Neural progenitor cell (in vitro differentiated cells): ENCODE measurements around the gene UCN.

Source experiments
- EZH2 ChIP-seq: fragments of 200-600 bp; sonication (generic); IDR thresholded peaks from 2 replicates; pipeline ENCODE4 v1.6.1; 2017; ENCODE audit warnings: antibody characterized with exemption, mild to moderate bottlenecking, moderate library complexity
- TF ChIP-seq, protein P1 (sequence below): fragments of 200-600 bp; sonication (generic); IDR thresholded peaks from 2 replicates; pipeline ENCODE4 v1.5.1; 2017; ENCODE audit warnings: antibody characterized with exemption, mild to moderate bottlenecking

DNA sequence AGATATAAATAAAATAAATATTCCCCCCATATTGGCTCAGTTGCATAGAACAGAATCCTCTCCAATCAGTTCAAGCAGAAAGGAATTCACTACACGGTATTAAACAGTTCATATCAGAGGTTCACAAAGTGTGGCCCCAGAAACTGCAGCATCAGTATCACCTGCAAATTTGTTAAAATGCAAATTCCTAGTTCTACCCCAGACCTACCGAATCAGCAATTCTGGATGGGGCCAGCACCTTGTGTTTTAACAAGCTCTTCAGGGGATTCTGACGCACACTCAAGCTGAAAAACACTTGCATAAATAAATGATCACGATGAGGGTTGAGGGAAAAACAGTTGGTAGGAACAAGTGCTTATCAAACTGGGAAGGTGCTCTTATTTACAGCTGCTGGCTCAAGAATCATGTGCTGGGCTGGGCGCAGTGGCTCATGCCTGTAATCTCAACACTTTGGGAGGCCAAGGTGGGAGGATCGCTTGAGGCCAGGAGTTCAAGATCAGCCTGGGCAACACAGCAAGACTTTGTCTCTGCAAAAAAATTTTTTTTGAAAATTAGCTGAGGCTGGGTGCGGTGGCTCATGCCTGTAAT is 42.0 kb upstream of the UCN start:
- TF ChIP-seq, protein P1, sequence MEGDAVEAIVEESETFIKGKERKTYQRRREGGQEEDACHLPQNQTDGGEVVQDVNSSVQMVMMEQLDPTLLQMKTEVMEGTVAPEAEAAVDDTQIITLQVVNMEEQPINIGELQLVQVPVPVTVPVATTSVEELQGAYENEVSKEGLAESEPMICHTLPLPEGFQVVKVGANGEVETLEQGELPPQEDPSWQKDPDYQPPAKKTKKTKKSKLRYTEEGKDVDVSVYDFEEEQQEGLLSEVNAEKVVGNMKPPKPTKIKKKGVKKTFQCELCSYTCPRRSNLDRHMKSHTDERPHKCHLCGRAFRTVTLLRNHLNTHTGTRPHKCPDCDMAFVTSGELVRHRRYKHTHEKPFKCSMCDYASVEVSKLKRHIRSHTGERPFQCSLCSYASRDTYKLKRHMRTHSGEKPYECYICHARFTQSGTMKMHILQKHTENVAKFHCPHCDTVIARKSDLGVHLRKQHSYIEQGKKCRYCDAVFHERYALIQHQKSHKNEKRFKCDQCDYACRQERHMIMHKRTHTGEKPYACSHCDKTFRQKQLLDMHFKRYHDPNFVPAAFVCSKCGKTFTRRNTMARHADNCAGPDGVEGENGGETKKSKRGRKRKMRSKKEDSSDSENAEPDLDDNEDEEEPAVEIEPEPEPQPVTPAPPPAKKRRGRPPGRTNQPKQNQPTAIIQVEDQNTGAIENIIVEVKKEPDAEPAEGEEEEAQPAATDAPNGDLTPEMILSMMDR, result no peak
- no peak for TF ChIP-seq EZH2
